DMS153 (cell line): ENCODE data around the gene MIA3.
"Not testable (repeated sequence)": the region's sequence is repeated elsewhere in the genome, so short reads cannot be mapped to it uniquely, and the experiment has no call there.

Source experiments
- DNase-seq: peaks from one replicate; lab custom pipeline; 2025; lab: John Stamatoyannopoulos, UW

MIA3 gene, protein sequence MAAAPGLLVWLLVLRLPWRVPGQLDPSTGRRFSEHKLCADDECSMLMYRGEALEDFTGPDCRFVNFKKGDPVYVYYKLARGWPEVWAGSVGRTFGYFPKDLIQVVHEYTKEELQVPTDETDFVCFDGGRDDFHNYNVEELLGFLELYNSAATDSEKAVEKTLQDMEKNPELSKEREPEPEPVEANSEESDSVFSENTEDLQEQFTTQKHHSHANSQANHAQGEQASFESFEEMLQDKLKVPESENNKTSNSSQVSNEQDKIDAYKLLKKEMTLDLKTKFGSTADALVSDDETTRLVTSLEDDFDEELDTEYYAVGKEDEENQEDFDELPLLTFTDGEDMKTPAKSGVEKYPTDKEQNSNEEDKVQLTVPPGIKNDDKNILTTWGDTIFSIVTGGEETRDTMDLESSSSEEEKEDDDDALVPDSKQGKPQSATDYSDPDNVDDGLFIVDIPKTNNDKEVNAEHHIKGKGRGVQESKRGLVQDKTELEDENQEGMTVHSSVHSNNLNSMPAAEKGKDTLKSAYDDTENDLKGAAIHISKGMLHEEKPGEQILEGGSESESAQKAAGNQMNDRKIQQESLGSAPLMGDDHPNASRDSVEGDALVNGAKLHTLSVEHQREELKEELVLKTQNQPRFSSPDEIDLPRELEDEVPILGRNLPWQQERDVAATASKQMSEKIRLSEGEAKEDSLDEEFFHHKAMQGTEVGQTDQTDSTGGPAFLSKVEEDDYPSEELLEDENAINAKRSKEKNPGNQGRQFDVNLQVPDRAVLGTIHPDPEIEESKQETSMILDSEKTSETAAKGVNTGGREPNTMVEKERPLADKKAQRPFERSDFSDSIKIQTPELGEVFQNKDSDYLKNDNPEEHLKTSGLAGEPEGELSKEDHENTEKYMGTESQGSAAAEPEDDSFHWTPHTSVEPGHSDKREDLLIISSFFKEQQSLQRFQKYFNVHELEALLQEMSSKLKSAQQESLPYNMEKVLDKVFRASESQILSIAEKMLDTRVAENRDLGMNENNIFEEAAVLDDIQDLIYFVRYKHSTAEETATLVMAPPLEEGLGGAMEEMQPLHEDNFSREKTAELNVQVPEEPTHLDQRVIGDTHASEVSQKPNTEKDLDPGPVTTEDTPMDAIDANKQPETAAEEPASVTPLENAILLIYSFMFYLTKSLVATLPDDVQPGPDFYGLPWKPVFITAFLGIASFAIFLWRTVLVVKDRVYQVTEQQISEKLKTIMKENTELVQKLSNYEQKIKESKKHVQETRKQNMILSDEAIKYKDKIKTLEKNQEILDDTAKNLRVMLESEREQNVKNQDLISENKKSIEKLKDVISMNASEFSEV (N-terminal part only)

DNA sequence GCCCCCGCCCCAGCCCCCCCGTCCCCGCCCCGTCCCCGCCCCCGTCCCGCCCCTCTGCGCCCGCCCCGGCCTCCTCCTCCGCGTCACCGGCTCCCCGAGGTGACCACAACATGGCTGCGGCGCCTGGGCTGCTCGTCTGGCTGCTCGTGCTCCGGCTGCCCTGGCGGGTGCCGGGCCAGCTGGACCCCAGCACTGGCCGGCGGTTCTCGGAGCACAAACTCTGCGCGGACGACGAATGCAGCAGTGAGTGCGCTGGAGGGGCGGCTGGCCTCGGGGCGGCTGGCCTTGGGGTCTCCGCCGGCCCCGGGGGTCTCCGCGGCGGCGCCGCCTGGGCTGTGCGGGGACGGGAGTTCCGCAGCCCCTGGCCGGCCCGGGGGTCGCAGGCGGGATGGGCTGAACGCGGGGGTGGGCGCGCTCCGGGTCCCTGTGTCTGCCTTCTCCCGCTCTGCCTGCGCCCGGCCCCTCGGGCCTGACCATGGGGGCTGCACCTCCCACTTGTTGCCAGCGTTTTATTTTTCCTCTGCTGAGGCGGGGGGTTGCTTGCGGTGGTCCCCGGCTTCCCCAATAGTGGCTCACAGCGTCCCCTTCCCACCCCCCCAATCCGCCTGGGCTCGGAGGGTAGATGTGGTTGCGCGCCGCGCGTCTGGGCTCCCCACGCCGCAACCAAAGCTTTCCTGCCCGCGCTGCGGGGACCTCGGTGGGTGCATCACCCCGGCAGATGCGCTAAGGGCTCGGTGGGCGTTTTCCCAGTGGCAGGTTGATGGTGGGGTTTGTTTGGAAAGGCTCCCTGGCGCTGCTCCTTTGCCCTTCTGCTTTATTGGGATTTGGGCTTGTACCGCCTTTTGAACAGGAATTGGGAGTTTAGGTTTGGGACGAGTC lies at the start of gene MIA3:
TSS of gene MIA3 (plus strand) at position 97 of the 879 bp plus-strand sequence. CDS start at position 111, 14 bp downstream.
- peak; percentile 63 for DNase-seq

DNA sequence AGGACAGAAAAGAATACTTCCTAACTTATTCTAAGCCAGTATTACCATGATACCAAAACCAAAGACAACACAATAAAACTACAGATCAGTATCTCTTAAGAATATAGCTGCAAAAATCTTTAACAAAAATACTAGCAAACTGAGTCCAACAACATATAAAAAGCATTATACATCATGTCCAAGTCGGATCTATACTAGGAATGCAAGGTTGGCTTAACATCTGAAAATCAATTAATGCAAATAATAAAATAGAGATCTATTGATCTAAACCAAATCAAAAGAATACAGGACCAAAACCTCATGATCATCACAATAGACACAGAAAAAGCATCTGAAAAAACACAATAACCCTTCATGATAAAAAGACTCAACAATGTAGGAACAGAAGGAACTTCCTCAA lies 47.1 kb upstream of the MIA3 start:
- no peak for DNase-seq

DNA sequence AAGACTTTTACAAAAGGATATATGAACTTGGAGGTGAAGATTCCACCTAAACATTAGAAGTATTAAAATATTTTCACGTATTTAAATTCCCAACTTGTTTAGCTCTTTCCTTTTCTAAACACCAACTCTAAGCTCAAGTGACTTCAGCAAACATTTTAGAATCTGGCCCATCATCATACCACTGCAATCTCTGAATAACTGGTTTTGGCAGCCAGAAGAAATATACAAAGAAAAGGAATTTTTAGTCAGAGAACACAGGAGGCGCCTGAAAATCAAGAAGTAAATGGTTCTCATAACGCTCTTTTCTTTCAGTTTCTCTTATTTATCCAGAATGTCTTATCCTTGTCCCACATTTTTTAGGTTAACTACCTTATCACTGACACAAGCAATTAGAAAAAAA lies 38.6 kb upstream of the MIA3 start:
- no peak for DNase-seq

GRCh38 chr1:222582099-222582774 lies 35.7 kb upstream of the MIA3 start:
- DNase-seq = no peak

DNA sequence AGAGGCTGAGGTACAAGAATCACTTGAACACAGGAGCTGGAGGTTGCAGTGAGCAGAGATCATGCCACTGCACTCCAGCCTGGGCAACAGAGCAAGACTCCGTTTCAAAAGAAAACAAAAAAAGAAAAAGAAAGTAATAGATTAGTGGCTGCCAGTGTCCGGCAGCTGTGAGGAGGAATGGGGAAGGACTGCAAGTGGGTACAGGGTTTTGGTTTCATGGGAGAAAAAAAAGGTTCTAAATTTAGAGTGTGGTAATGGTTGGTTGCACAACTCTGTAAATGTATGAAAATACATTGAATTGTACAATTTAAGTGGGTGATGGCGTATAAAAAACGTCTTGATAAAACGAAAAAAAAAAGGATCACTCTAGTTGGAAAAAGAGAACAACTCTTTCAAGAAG lies 34.8 kb upstream of the MIA3 start:
- DNase-seq = no peak

GRCh38 chr1:222586842-222587241 lies 31.1 kb upstream of the MIA3 start:
- DNase-seq = no peak

DNA sequence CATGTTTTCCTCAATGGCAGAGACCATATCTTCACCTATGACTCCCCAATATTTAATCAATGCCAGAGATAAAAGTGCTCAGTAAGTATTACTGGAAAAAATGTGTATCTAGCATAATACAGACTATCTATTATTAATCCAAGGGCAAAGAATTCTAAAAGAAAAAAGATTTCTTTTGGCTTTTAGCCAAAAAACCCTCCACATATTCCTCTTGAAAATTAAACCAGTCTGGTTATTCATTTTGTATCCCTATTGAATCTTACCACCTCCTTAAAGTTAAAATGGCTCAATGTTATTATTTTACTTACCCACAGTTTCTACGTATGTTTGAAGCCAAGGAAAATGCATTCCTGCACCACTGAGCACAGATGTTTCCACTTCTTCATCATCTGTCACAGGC lies 29.8 kb upstream of the MIA3 start:
- DNase-seq = no peak

- peak; percentile 80 for DNase-seq
These were observed 28.2 kb upstream of the MIA3 start, which contains the start of gene TAF1A for GRCh38 chr1:222589462-222590302. TAF1A (minus strand) TSS chr1:222589933.

GRCh38 chr1:222592171-222592570 lies 25.7 kb upstream of the MIA3 start:
- no peak for DNase-seq

DNA sequence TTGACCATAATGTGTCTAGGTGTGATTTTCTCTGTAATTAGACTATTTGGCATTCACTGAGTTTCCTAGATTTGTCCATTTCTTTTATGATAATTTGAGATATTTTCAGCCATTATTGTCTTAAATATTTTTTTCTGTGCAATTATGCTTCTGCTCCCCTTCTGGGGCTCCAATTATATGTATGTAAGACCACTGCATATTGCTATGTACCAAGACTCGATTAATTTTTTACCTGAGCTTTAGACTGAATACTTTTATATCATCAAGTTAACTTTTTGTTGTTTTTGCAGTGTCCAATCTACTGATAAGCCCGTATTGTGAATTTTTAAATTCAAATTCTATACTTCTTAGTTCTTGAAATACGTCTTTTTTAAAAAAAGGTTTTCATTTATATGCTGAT lies 23.1 kb upstream of the MIA3 start:
- DNase-seq = no peak

DNA sequence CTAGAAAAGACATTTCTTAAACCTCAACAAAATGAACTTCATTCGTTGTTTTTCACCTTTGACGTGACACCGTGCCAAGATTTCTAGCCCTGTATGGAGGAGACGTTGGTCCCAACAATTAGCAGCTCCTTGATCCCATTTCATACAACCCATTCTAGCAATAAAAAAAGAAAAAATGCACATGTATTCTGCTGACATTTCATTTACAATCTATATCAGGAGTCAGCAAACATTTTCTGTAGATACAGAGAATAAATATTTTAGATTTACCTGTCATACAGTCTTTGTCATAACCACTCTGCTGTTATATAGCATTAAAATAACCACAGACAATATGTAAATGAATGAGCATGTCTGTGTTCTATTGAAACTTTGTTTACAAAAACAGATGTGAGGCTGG lies 21.2 kb upstream of the MIA3 start:
- DNase-seq = no peak

- peak; percentile 78 for DNase-seq
These were observed 17.6 kb upstream of the MIA3 start for GRCh38 chr1:222600281-222600680.

GRCh38 chr1:222601257-222601656 lies 16.6 kb upstream of the MIA3 start:
- no peak for DNase-seq

GRCh38 chr1:222606757-222607156 lies 11.1 kb upstream of the MIA3 start:
- no peak for DNase-seq

DNA sequence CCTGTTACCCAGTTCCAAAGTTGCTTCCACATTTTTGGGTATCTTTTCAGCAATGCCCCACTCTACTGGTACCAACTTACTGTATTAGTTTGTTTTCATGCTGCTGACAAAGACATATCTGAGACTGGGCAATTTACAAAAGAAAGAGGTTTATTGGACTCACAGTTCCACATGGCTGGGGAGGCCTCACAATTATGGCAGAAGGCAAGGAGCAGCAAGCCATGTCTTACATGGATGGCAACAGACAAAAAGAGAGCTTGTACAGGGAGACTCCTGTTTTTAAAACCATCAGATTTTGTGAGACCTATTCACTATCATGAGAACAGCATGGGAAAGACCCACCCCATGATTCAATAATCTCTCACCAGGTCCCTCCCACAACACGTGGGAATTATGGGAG lies 8.8 kb upstream of the MIA3 start:
- DNase-seq = not testable (repeated sequence)

DNA sequence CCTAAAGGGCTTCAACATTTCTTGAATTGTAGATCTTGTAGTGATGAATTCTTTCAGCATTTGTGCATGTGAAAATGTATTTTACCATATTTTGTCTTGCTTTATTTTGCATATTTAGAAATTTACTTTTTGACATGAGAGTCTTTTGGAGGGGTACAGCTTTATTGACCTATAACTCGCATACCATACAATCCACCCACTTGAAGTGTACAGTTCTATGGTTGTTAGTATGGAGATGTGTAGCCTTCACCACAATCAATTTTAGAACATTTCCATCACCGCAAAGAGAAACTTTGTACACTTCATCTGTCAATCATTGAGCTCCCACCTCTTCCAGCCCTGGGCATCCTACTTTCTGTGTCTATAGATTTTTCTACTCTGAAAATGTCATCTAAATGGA lies 7.2 kb upstream of the MIA3 start:
- DNase-seq = no peak

DNA sequence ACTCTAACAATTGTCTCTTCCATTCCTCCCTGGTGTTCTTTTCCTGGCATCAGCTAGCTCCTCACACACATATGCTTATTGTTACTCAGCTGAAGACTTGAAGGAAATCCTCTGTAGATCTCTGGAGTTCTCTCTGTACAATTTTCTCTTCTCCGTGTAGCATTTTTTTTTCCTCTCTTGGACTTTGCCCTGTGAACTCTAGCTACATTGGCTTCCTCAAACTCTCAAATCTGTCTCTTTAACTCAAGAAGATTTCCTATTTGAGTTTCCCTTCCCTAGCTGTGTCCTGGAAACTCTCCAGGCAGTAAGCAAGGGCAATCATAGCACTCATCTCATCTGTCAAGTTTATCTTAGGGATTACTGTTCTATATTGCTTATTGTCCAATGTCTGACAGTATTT lies 4.3 kb upstream of the MIA3 start:
- DNase-seq = no peak

- DNase-seq = no peak
These were observed 1.4 kb upstream of the MIA3 start for GRCh38 chr1:222616525-222616924.

DNA sequence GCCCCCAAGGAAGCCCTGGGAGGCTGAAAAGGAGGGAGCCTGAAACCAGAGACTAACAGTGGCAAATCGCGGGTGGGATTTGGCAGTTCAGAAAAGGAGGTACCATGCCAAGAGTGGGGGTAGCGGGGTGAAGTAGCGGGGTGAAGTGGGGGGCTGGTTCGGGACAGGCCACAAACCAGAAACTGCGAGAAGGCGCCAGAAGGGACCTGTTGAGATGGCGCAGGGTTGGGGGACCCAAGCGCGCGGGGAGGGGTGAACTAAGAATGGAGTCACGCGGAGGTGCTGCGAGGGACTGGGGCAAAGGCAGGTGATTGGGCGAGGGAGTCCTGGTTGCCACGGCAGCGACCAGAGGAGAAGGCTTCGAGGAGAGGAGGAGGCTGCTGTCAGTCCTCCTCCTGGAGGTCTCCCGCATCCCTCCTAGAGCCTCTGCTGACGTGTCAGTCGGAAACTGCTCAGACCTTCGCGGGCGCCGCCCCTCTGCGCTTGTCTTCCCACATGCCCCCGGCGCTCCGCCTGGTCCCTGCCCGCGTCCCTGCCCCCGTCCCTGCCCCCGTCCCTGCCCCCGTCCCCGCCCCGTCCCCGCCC lies 438 bp upstream of the MIA3 start:
- peak; percentile 96 for DNase-seq
